RWPE2 (cell line): ENCODE results near the gene DSP.
A peak's percentile ranks its signal among the peaks of the same experiment; 100 is the strongest.

Experiments
- ATAC-seq: fragments of 200-7000 bp; cut with Tn5 transposase; 3 replicates; pipeline ENCODE4 v1.9.1; 2021; ENCODE audit warnings: low read depth
- DNase-seq: peaks from one replicate; pipeline ENCODE4 v3.0.0-alpha.2; 2020; ENCODE audit warnings: low spot score
- H3K27ac ChIP-seq: fragments of 450-650 bp; 2 replicates; pipeline ENCODE4 v1.5.1; 2017; ENCODE audit warnings: mild to moderate bottlenecking; ENCODE audit not compliant: poor library complexity, severe bottlenecking
- H3K27me3 ChIP-seq: fragments of 250-450 bp; sonication (Bioruptor Pico); 2 replicates; pipeline ENCODE4 v1.5.1; 2021; ENCODE audit warnings: mild to moderate bottlenecking, moderate library complexity; ENCODE audit not compliant: insufficient read depth, poor library complexity, severe bottlenecking
- H3K36me3 ChIP-seq: fragments of 250-450 bp; sonication (Bioruptor Pico); 2 replicates; pipeline ENCODE4 v1.5.1; 2020; ENCODE audit warnings: low read depth, mild to moderate bottlenecking, moderate library complexity
- H3K4me1 ChIP-seq: fragments of 250-450 bp; sonication (Bioruptor Pico); 2 replicates; pipeline ENCODE4 v1.5.1; 2021; ENCODE audit warnings: mild to moderate bottlenecking, moderate library complexity; ENCODE audit not compliant: insufficient read depth, poor library complexity, severe bottlenecking
- H3K4me3 ChIP-seq: fragments of 250-450 bp; sonication (Bioruptor Pico); 2 replicates; pipeline ENCODE4 v1.5.1; 2021; ENCODE audit warnings: mild to moderate bottlenecking, moderate library complexity; ENCODE audit not compliant: severe bottlenecking
- H3K9me3 ChIP-seq: fragments of 250-450 bp; sonication (Bioruptor Pico); 2 replicates; pipeline ENCODE4 v1.5.1; 2021; ENCODE audit warnings: mild to moderate bottlenecking, moderate library complexity; ENCODE audit not compliant: severe bottlenecking
- TF ChIP-seq, protein P1 (sequence below): fragments of 450-650 bp; IDR thresholded peaks from one replicate; pipeline ENCODE4 v1.5.1; 2017; ENCODE audit warnings: mild to moderate bottlenecking, moderate library complexity; ENCODE audit not compliant: poor library complexity, severe bottlenecking

The DSP gene

DNA sequence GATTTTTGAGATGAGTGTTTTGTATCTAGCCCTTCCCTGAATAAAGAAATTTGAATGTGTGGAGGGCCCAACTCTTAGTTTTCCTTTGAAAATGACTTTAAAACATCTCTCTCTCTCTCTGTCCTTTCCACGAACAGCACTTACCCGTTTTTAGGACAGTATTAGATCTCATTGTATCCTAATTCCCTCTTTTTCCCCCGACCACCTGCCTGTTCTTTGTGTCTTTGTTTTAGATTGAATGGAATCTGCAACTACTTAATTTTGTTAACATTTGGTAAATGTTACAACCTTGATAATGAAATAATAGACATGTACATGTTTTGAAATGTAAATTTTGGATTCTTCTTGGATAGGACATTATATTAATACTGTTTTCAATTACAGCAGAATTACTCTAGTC, 3.1 kb downstream of the DSP start:
- H3K4me3 ChIP-seq: peak overlapping the region; percentile 73
- peaks cover 51% of the 10 kb centered on the region for H3K4me1 ChIP-seq
- ATAC-seq (no peak), DNase-seq (no peak)
- H3K27me3 ChIP-seq: no peaks in the 10 kb centered on the region
- H3K27ac ChIP-seq: peak overlapping the region; percentile 92
- TF ChIP-seq, protein P1, sequence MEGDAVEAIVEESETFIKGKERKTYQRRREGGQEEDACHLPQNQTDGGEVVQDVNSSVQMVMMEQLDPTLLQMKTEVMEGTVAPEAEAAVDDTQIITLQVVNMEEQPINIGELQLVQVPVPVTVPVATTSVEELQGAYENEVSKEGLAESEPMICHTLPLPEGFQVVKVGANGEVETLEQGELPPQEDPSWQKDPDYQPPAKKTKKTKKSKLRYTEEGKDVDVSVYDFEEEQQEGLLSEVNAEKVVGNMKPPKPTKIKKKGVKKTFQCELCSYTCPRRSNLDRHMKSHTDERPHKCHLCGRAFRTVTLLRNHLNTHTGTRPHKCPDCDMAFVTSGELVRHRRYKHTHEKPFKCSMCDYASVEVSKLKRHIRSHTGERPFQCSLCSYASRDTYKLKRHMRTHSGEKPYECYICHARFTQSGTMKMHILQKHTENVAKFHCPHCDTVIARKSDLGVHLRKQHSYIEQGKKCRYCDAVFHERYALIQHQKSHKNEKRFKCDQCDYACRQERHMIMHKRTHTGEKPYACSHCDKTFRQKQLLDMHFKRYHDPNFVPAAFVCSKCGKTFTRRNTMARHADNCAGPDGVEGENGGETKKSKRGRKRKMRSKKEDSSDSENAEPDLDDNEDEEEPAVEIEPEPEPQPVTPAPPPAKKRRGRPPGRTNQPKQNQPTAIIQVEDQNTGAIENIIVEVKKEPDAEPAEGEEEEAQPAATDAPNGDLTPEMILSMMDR: no peak
- H3K36me3 ChIP-seq: peaks cover 63% of the 10 kb centered on the region
- H3K9me3 ChIP-seq: no peaks in the 10 kb centered on the region

DNA sequence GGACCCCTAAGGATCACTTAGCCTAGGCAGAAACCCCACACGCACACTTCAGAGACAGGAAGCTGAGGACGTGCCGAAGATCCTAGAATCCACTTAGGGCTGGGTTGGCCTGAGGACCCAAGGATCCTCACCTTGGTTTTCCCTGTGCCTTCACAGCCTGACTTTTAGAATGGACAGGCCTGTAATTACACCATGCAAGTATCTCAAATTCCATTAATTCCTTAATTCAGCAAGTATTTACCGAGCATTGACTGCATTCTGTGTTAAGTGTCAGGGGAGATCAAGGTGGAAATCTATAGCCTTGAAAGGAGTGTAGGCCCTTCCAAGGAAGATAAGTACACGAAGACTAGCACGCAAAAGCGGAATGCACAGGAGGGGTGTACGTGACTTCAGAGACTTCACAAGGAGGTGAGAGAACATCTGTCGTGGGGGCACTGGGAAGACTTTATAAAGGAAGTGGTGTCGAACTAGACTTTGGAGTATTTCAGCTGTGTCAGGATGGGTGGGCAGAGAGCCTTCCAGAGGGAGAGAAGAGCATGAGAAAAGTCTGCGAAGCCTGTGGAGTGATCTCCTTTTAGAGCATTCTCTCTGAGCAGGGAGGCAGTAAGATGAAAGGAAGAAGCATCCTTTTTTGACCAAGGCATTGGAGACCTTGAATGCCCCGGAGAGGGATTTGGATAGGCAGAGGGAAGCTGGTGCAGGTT, 4.0 kb downstream of the DSP start:
- Histone ChIP-seq H3K36me3 (peaks cover 69% of the 10 kb centered on the region), H3K4me1 (peaks cover 60% of the 10 kb centered on the region), H3K27me3 (no peaks in the 10 kb centered on the region), H3K4me3 (peak overlapping the region; percentile 73), H3K9me3 (no peaks in the 10 kb centered on the region), H3K27ac (peak overlapping the region; percentile 92)
- peak; percentile 2; the same call in 1 of the 3 replicates for ATAC-seq
- DNase-seq: no peak
- TF ChIP-seq, protein P1: no peak

DNA sequence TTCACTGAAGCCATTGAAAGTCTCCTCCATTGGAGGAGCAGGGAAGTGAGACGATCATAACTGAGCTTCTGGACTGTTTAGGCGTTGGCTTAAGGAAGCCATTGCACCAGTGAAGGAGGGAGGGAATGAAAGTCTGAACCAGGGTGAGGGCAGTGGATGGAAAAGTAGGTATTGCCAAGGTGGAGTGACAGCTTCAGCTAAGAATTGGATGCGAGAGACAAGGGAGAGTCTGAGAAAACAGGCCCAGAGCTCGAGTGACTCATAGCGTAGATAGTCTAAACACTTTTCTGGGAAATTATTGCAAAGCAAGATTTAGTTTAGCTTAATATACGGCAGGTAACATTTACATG, 4.5 kb downstream of the DSP start:
- DNase-seq (no peak), ATAC-seq (peak; percentile 32)
- H3K36me3 ChIP-seq: peaks cover 74% of the 10 kb centered on the region
- H3K4me3 ChIP-seq: peak overlapping the region; percentile 73
- TF ChIP-seq, protein P1: no peak
- H3K27ac ChIP-seq: peak overlapping the region; percentile 92
- no peaks in the 10 kb centered on the region for H3K9me3 ChIP-seq
- H3K4me1 ChIP-seq: peaks cover 61% of the 10 kb centered on the region
- no peaks in the 10 kb centered on the region for H3K27me3 ChIP-seq

DNA sequence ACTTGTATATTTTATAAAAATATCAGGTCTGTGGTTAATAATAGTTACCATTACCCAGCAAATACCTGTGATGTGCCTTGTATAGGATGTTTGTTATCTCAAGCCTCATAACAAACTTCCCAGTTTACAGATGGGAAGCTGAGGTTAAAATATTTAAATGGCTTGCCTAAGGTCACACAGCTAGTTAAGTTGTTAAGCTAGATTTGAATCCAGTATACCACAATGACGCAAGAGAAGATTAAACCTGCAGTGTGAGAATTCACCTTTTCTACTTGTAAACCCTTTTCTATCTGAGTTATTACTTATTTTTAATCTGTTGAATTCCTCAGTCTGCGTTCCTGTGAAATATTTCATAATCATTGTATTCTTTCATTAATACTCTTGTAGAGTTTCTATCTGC, 4.9 kb downstream of the DSP start:
- DNase-seq (no peak), ATAC-seq (no peak)
- peaks cover 65% of the 10 kb centered on the region for H3K4me1 ChIP-seq
- H3K36me3 ChIP-seq: peaks cover 77% of the 10 kb centered on the region
- H3K9me3 ChIP-seq: no peaks in the 10 kb centered on the region
- TF ChIP-seq, protein P1: no peak
- H3K27me3 ChIP-seq: no peaks in the 10 kb centered on the region
- peak overlapping the region; percentile 73 for H3K4me3 ChIP-seq
- H3K27ac ChIP-seq: peak overlapping the region; percentile 92

DNA sequence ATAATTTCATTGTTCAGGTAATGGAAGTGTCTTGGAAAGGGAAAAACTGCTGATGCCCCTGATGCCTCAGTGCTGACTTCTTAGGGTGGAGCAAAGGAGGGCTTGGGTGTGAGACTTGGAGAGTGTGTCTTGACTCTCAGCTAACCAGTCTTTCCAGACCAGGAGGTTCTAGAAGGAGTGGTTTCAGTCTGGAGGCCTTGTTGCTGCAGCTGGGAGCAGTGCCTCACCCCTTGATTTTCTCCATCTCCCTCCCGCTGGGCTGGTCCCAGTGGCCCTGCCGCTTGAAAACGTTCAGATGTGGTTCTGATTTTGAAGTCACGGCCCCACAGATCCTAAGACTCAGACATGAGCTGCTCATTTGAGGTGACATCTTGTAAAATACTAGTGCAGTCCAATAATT, 5.4 kb downstream of the DSP start:
- peaks cover 83% of the 10 kb centered on the region for H3K36me3 ChIP-seq
- no peaks in the 10 kb centered on the region for H3K27me3 ChIP-seq
- H3K4me3 ChIP-seq: no peak overlapping the region
- ATAC-seq (no peak), DNase-seq (no peak)
- H3K9me3 ChIP-seq: no peaks in the 10 kb centered on the region
- peak overlapping the region; percentile 92 for H3K27ac ChIP-seq
- peaks cover 70% of the 10 kb centered on the region for H3K4me1 ChIP-seq
- TF ChIP-seq, protein P1: no peak
